Stimulated activated CD8-positive, alpha-beta memory T cell treated with anti-CD3 and anti-CD28 coated beads, Interleukin-2, amount 100 ng/mL, for 48 hours (primary cell): Measurements from ENCODE around the gene RUVBL1.

Experiments used
- DNase-seq, 2 donors: peaks; one replicate each; pipeline ENCODE4 v3.0.0-alpha.2; 2020; ENCODE audit warnings: low read depth in 2 of 2

Gene RUVBL1

GRCh38 chr3:128133273-128133883, 9.8 kb upstream of the RUVBL1 start:
- DNase-seq: peak in 1 of 2 donors; percentile 23

- no peak for DNase-seq
These were observed 8.5 kb upstream of the RUVBL1 start for GRCh38 chr3:128131897-128132646.

GRCh38 chr3:128128251-128128650, 4.6 kb upstream of the RUVBL1 start:
- no peak for DNase-seq

- DNase-seq: no peak
These were observed 3.6 kb upstream of the RUVBL1 start for GRCh38 chr3:128127236-128127635.

- no peak for DNase-seq
These were observed 465 bp downstream of the RUVBL1 start for GRCh38 chr3:128123156-128123537.

- DNase-seq: no peak
These were observed 1.6 kb downstream of the RUVBL1 start for GRCh38 chr3:128122013-128122412.

- no peak for DNase-seq
These were observed 9.5 kb downstream of the RUVBL1 start for GRCh38 chr3:128113817-128114794.

- peak in 1 of 2 donors; percentile 24 for DNase-seq
These were observed 11.1 kb downstream of the RUVBL1 start for GRCh38 chr3:128112357-128112968.

- DNase-seq: no peak
These were observed 12.5 kb downstream of the RUVBL1 start for GRCh38 chr3:128111147-128111546.

- DNase-seq: no peak
These were observed 15.8 kb downstream of the RUVBL1 start for GRCh38 chr3:128107834-128108233.

GRCh38 chr3:128103136-128103676, 20.4 kb downstream of the RUVBL1 start:
- no peak for DNase-seq

GRCh38 chr3:128100638-128101037, 23.0 kb downstream of the RUVBL1 start:
- DNase-seq: no peak

GRCh38 chr3:128100161-128100560, 23.5 kb downstream of the RUVBL1 start:
- no peak for DNase-seq

- DNase-seq: no peak
These were observed 25.4 kb downstream of the RUVBL1 start for GRCh38 chr3:128098234-128098633.

- peak; percentile 59 to 65 for DNase-seq
These were observed 28.3 kb downstream of the RUVBL1 start for GRCh38 chr3:128095222-128095703.

- DNase-seq: no peak
These were observed 29.1 kb downstream of the RUVBL1 start for GRCh38 chr3:128094295-128095151.

- no peak for DNase-seq
These were observed 32.0 kb downstream of the RUVBL1 start for GRCh38 chr3:128091586-128091985.

GRCh38 chr3:128089135-128089534, 34.5 kb downstream of the RUVBL1 start:
- no peak for DNase-seq

- DNase-seq: no peak
These were observed 39.0 kb downstream of the RUVBL1 start for GRCh38 chr3:128084675-128085021.

GRCh38 chr3:128083980-128084674, 39.5 kb downstream of the RUVBL1 start:
- DNase-seq: no peak
